Body of pancreas (tissue), 4 donors: ENCODE measurements around the gene DMAP1. TPM values are rescaled to one million over a fixed set of nuclear protein-coding genes. Genes with fewer than 3 reads are reported as not detected.

Experiments
- ATAC-seq: fragments of 150-250 bp; one replicate; pipeline ENCODE4 v1.9.1; 2016
- DNase-seq, 4 donors: peaks; one replicate each; pipeline ENCODE4 v3.0.0-alpha.2; 2019
- H3K27ac ChIP-seq, 4 donors: fragments of 200-600 bp; sonication (generic); 1 replicate in 3 of 4; 2 replicates in 1 of 4; pipeline versions ENCODE4 v1.5.1 to v1.6.1; 2016 to 2019; ENCODE audit warnings: mild to moderate bottlenecking in 1 of 4, mixed read lengths in 1 of 4, moderate library complexity in 1 of 4
- H3K27me3 ChIP-seq, 2 donors: fragments of 200-600 bp; sonication (generic); one replicate each; pipeline ENCODE4 v1.6.0; 2016; ENCODE audit warnings: mild to moderate bottlenecking in 1 of 2
- H3K36me3 ChIP-seq, 2 donors: fragments of 200-600 bp; sonication (generic); replicated peaks in 1 of 2; 2 replicates each; pipeline ENCODE4 v1.5.1; 2016; ENCODE audit warnings: low read depth in 2 of 2; ENCODE audit not compliant: insufficient read depth in 1 of 2
- H3K4me1 ChIP-seq: fragments of 200-600 bp; sonication (generic); one replicate; pipeline ENCODE4 v1.6.0; 2016
- H3K4me3 ChIP-seq, 2 donors: fragments of 200-600 bp; sonication (generic); 1 replicate in 1 of 2; 2 replicates in 1 of 2; pipeline ENCODE4 v1.5.1; 2016 to 2019
- H3K9me3 ChIP-seq, 3 donors: fragments of 200-600 bp; sonication (generic); 1 replicate in 2 of 3; 2 replicates in 1 of 3; pipeline ENCODE4 v1.5.1; 2016
- CTCF ChIP-seq, 7 experiments: fragments of 450-650 bp in 4 of 7; fragments of 200-600 bp in 3 of 7; sonication (generic) in 3 of 7; IDR thresholded peaks; one replicate each; pipeline ENCODE4 v1.5.1; 2016 to 2019; ENCODE audit warnings: antibody characterized with exemption in 7 of 7
- POLR2A ChIP-seq, 3 donors: fragments of 450-650 bp; IDR thresholded peaks; one replicate each; pipeline ENCODE4 v1.6.1; 2016; ENCODE audit warnings: antibody characterized with exemption in 3 of 3, mild to moderate bottlenecking in 2 of 3
- WGBS, 2 donors: methylation state at CpG; one replicate each; pipeline ENCODE4 v1.1.5; 2017; 5-methylcytosine and 5-hydroxymethylcytosine counted together
- intact Hi-C: fragments of 100-400 bp; cut with DNase I; formaldehyde crosslinking; loops from one replicate; pipeline ENCODE4 v1.15.1; 2023
- total RNA-seq, 2 donors: library from RNA; depleted of rRNA; stranded (reverse); fragments of >200 nt; gene quantifications; one replicate each; pipeline ENCODE4 v1.1.0, GENCODE V29; 2016

The DMAP1 gene
- total RNA-seq, 2 donors from 2014 or later = 39.2 to 93.3 TPM

GRCh38 chr1:44237721-44238457 is 24.6 kb downstream of the DMAP1 start:
- DNase-seq = peak in 2 of 4 donors; percentile 19
- Histone ChIP-seq H3K4me1 (no peaks in the 10 kb centered on the region), H3K36me3 (peaks cover 0 to 2% of the 10 kb centered on the region in 2 donors), H3K27me3 (no peaks in the 10 kb centered on the region), H3K27ac (no peak overlapping the region), H3K9me3 (no peaks in the 10 kb centered on the region), H3K4me3 (no peak overlapping the region)
- ATAC-seq = no peak
- WGBS, 2 donors = 73 to 80% methylated on average over 25 to 31 of the region's 33 CpGs
- TF ChIP-seq CTCF (IDR thresholded peaks at IDR 0.05) (peak in 2 of 7 experiments; percentile 11 to 21), POLR2A (IDR thresholded peaks at IDR 0.05) (no peak)
- intact Hi-C loops = no loop called here

- no peak overlapping the region for H3K4me3 ChIP-seq
- no peaks in the 10 kb centered on the region for H3K4me1 ChIP-seq
- no peaks in the 10 kb centered on the region for H3K27me3 ChIP-seq
- no peak overlapping the region for H3K27ac ChIP-seq
- H3K36me3 ChIP-seq = peaks cover 0 to 2% of the 10 kb centered on the region in 2 donors
- ATAC-seq = no peak
- DNase-seq = no peak
- intact Hi-C loops = no loop called here
- 82% methylated on average over 4 of the region's 4 CpGs for WGBS, 2 donors
- no peaks in the 10 kb centered on the region for H3K9me3 ChIP-seq
- TF ChIP-seq POLR2A (IDR thresholded peaks at IDR 0.05) = no peak
Measured at GRCh38 chr1:44238660-44239059, 25.4 kb downstream of the DMAP1 start.

- WGBS, 2 donors = 55 to 64% methylated on average over 8 of the region's 8 CpGs
- Histone ChIP-seq H3K9me3 (no peaks in the 10 kb centered on the region), H3K36me3 (peaks cover 0 to 2% of the 10 kb centered on the region in 2 donors), H3K27ac (peak overlapping the region in 1 of 4 donors; percentile 24), H3K4me1 (no peaks in the 10 kb centered on the region), H3K4me3 (no peak overlapping the region), H3K27me3 (no peaks in the 10 kb centered on the region)
- ATAC-seq (no peak), DNase-seq (no peak)
- intact Hi-C loops = no loop called here
- TF ChIP-seq CTCF (IDR thresholded peaks at IDR 0.05) (no peak), POLR2A (IDR thresholded peaks at IDR 0.05) (no peak)
Measured at GRCh38 chr1:44239331-44239960, 26.2 kb downstream of the DMAP1 start.

GRCh38 chr1:44239961-44240371 is 26.7 kb downstream of the DMAP1 start:
- intact Hi-C loops = no loop called here
- peak overlapping the region in 1 of 4 donors; percentile 24 for H3K27ac ChIP-seq
- ATAC-seq = peak; percentile 25
- H3K4me3 ChIP-seq = no peak overlapping the region
- peaks cover 0 to 2% of the 10 kb centered on the region in 2 donors for H3K36me3 ChIP-seq
- peak in 3 of 4 donors; percentile 18 to 31 (median 23) for DNase-seq
- no peak for TF ChIP-seq POLR2A (IDR thresholded peaks at IDR 0.05)
- TF ChIP-seq CTCF (IDR thresholded peaks at IDR 0.05) = no peak
- H3K9me3 ChIP-seq = no peaks in the 10 kb centered on the region
- no peaks in the 10 kb centered on the region for H3K27me3 ChIP-seq
- 78 to 92% methylated on average over 2 to 3 of the region's 3 CpGs for WGBS, 2 donors
- no peaks in the 10 kb centered on the region for H3K4me1 ChIP-seq

GRCh38 chr1:44240802-44241671 is 27.8 kb downstream of the DMAP1 start:
- no peaks in the 10 kb centered on the region for H3K4me1 ChIP-seq
- ATAC-seq (no peak), DNase-seq (no peak)
- H3K4me3 ChIP-seq = no peak overlapping the region
- H3K27me3 ChIP-seq = no peaks in the 10 kb centered on the region
- TF ChIP-seq POLR2A (IDR thresholded peaks at IDR 0.05) (no peak), CTCF (IDR thresholded peaks at IDR 0.05) (no peak)
- WGBS, 2 donors = 79 to 82% methylated on average over 9 of the region's 9 CpGs
- H3K36me3 ChIP-seq = peaks cover 0 to 2% of the 10 kb centered on the region in 2 donors
- H3K9me3 ChIP-seq = no peaks in the 10 kb centered on the region
- peak overlapping the region in 1 of 4 donors; percentile 24 for H3K27ac ChIP-seq
- intact Hi-C loops = no loop called here
